DND-41 (cell line): Measurements from ENCODE around the gene COG6.

Experiments used
- ATAC-seq: fragments of 200-7000 bp; cut with Tn5 transposase; 3 replicates; pipeline ENCODE4 v1.9.1; 2021; ENCODE audit warnings: low read depth; ENCODE audit not compliant: insufficient read depth
- DNase-seq: peaks from one replicate; pipeline ENCODE4 v3.0.0-alpha.2; 2020
- H2AFZ ChIP-seq: 2 replicates; pipeline ENCODE4 v1.6.0; 2012; ENCODE audit warnings: low read depth, low read length
- H3K27ac ChIP-seq: 2 replicates; pipeline ENCODE4 v1.5.1; 2012; ENCODE audit warnings: low read length, inconsistent platforms
- H3K27me3 ChIP-seq: fragments of 200-600 bp; sonication (generic); 2 replicates; pipeline ENCODE4 v1.6.0; 2012; ENCODE audit warnings: low read length, mild to moderate bottlenecking, inconsistent platforms; ENCODE audit not compliant: insufficient read depth, poor library complexity
- H3K36me3 ChIP-seq: 2 replicates; pipeline ENCODE4 v1.5.1; 2012; ENCODE audit warnings: low read length, inconsistent platforms; ENCODE audit not compliant: insufficient read depth
- H3K4me1 ChIP-seq: 2 replicates; pipeline ENCODE4 v1.5.1; 2012; ENCODE audit warnings: mild to moderate bottlenecking, low read length; ENCODE audit not compliant: insufficient read depth
- H3K4me2 ChIP-seq: 2 replicates; pipeline ENCODE4 v1.6.0; 2012; ENCODE audit warnings: mild to moderate bottlenecking, moderate library complexity, low read length, inconsistent platforms; ENCODE audit not compliant: insufficient read depth
- H3K4me3 ChIP-seq, 2 experiments: fragments of 200-600 bp in 1 of 2; shearing (Covaris generic) in 1 of 2; 2 replicates each; pipeline ENCODE4 v1.5.1; 2012 to 2016; ENCODE audit warnings: inconsistent platforms in 2 of 2, low read length in 2 of 2, mild to moderate bottlenecking in 2 of 2, low read depth in 1 of 2, moderate library complexity in 1 of 2
- H3K79me2 ChIP-seq: 2 replicates; pipeline ENCODE4 v1.6.0; 2012; ENCODE audit warnings: low read length, inconsistent platforms; ENCODE audit not compliant: insufficient read depth
- H3K9ac ChIP-seq: 2 replicates; pipeline ENCODE4 v1.6.0; 2012; ENCODE audit warnings: low read depth, mild to moderate bottlenecking, inconsistent platforms, low read length, moderate library complexity
- H3K9me3 ChIP-seq: 2 replicates; pipeline ENCODE4 v1.5.1; 2012; ENCODE audit warnings: low read length, moderate library complexity, mild to moderate bottlenecking, inconsistent platforms; ENCODE audit not compliant: insufficient read depth, severe bottlenecking
- H4K20me1 ChIP-seq: 2 replicates; pipeline ENCODE4 v1.6.0; 2012; ENCODE audit warnings: low read length; ENCODE audit not compliant: insufficient read depth
- CTCF ChIP-seq: IDR thresholded peaks from 2 replicates; pipeline ENCODE4 v1.5.1; 2012; ENCODE audit warnings: borderline replicate concordance, low read length, moderate library complexity, mild to moderate bottlenecking; ENCODE audit not compliant: poor library complexity, severe bottlenecking; ENCODE audit errors: extremely low read depth
- EZH2 ChIP-seq: IDR thresholded peaks from 3 replicates; pipeline ENCODE4 v1.6.1; 2012; ENCODE audit warnings: borderline replicate concordance, low read depth, mild to moderate bottlenecking, moderate library complexity, low read length, inconsistent platforms; ENCODE audit not compliant: severe bottlenecking

COG6 gene

DNA sequence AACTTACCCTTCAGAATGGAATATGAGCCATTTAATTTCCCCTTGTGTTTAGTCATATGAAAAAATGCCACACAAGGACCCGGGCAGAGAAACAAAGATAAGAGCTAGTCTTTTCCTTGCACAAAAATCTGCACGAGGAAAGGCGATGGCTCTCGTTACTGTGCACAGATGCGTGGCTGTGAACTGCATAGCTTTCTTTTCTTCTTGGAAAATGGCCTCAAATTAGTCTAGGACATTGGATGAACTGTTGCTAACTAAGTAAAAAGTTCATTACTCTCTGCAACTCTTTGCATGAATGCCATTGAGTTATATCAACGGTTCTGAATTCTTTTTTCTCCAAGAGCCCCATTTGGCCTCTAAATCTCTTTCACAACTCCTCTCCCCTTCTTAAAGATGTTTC, 125.2 kb downstream of the COG6 start:
- H3K4me2 ChIP-seq: no peak overlapping the region
- no peaks in the 10 kb centered on the region for H3K9me3 ChIP-seq
- no peak overlapping the region for H2AFZ ChIP-seq
- no peaks in the 10 kb centered on the region for H4K20me1 ChIP-seq
- peaks cover 5% of the 10 kb centered on the region; the same call in 1 of the 2 replicates for H3K4me1 ChIP-seq
- no peaks in the 10 kb centered on the region for H3K27me3 ChIP-seq
- H3K9ac ChIP-seq: no peak overlapping the region
- no peak for ATAC-seq
- no peaks in the 10 kb centered on the region for H3K79me2 ChIP-seq
- H3K36me3 ChIP-seq: no peaks in the 10 kb centered on the region
- no peak for TF ChIP-seq CTCF
- TF ChIP-seq EZH2: no peak
- DNase-seq: no peak
- no peak overlapping the region for H3K27ac ChIP-seq
- H3K4me3 ChIP-seq: no peak overlapping the region

DNA sequence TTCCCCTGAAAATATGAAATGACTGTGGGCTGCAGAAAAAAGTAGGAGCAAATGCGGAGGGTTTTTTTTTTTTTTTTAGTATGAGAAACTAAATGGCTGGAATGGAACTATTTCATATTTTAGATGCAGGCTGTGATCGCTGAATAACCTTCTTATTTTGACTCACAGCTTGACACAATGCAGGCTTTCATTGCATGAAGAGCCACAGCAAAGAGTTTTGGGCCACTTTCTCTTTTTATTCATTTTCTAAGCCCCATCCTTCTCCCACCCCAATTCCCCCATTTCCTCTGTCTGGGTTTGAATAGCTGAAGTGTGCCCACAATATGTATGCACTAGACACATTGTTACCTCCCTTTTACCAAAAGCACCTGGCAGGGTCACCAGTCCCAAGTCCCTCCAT, 125.9 kb downstream of the COG6 start:
- H3K4me2 ChIP-seq: no peak overlapping the region
- peaks cover 5% of the 10 kb centered on the region; the same call in 1 of the 2 replicates for H3K4me1 ChIP-seq
- H3K27ac ChIP-seq: no peak overlapping the region
- no peaks in the 10 kb centered on the region for H4K20me1 ChIP-seq
- no peak overlapping the region for H3K4me3 ChIP-seq
- no peaks in the 10 kb centered on the region for H3K27me3 ChIP-seq
- H3K36me3 ChIP-seq: no peaks in the 10 kb centered on the region
- TF ChIP-seq CTCF (no peak), EZH2 (no peak)
- ATAC-seq (no peak), DNase-seq (no peak)
- H3K9ac ChIP-seq: no peak overlapping the region
- no peaks in the 10 kb centered on the region for H3K9me3 ChIP-seq
- no peaks in the 10 kb centered on the region for H3K79me2 ChIP-seq
- H2AFZ ChIP-seq: no peak overlapping the region

- Histone ChIP-seq H3K9ac (no peak overlapping the region), H3K27me3 (no peaks in the 10 kb centered on the region), H4K20me1 (no peaks in the 10 kb centered on the region), H3K9me3 (no peaks in the 10 kb centered on the region), H3K4me2 (no peak overlapping the region), H3K36me3 (no peaks in the 10 kb centered on the region), H3K4me1 (peaks cover 5% of the 10 kb centered on the region; the same call in 1 of the 2 replicates), H3K4me3 (no peak overlapping the region), H3K27ac (no peak overlapping the region), H2AFZ (no peak overlapping the region), H3K79me2 (no peaks in the 10 kb centered on the region)
- ATAC-seq (no peak), DNase-seq (no peak)
- no peak for TF ChIP-seq CTCF
- TF ChIP-seq EZH2: no peak
Measured at GRCh38 chr13:39783051-39783450, 127.6 kb downstream of the COG6 start.

GRCh38 chr13:39784347-39784746, 128.9 kb downstream of the COG6 start:
- H3K9me3 ChIP-seq: no peaks in the 10 kb centered on the region
- H2AFZ ChIP-seq: no peak overlapping the region
- H3K79me2 ChIP-seq: no peaks in the 10 kb centered on the region
- peaks cover under 1% of the 10 kb centered on the region; the same call in 1 of the 2 replicates for H3K4me1 ChIP-seq
- TF ChIP-seq EZH2 (no peak), CTCF (no peak)
- no peak overlapping the region for H3K4me2 ChIP-seq
- H4K20me1 ChIP-seq: no peaks in the 10 kb centered on the region
- H3K9ac ChIP-seq: no peak overlapping the region
- H3K27ac ChIP-seq: no peak overlapping the region
- H3K27me3 ChIP-seq: no peaks in the 10 kb centered on the region
- ATAC-seq: no peak
- no peaks in the 10 kb centered on the region for H3K36me3 ChIP-seq
- DNase-seq: no peak
- no peak overlapping the region for H3K4me3 ChIP-seq
